Sigmoid colon (tissue), 7 donors: ENCODE data around the gene GTF2A1. TPM values are rescaled to one million over a fixed set of nuclear protein-coding genes. Genes with fewer than 3 reads are reported as not detected.

Experiments used
- DNase-seq: peaks from one replicate; pipeline ENCODE4 v3.0.0-alpha.2; 2019
- H3K27ac ChIP-seq, 4 donors: fragments of 200-600 bp; sonication (generic); one replicate each; pipeline ENCODE4 v1.5.1; 2016 to 2019; ENCODE audit warnings: mild to moderate bottlenecking in 1 of 4
- H3K27me3 ChIP-seq, 3 donors: fragments of 200-600 bp; sonication (generic); one replicate each; pipeline ENCODE4 v1.5.1; 2019; ENCODE audit warnings: mild to moderate bottlenecking in 1 of 3
- H3K36me3 ChIP-seq, 4 donors: fragments of 200-600 bp; sonication (generic); one replicate each; pipeline ENCODE4 v1.5.1; 2016 to 2019
- H3K4me1 ChIP-seq, 4 donors: fragments of 200-600 bp; sonication (generic); one replicate each; pipeline ENCODE4 v1.5.1; 2017 to 2019
- H3K4me3 ChIP-seq, 4 donors: fragments of 200-600 bp; sonication (generic); one replicate each; pipeline ENCODE4 v1.5.1; 2017 to 2019; ENCODE audit warnings: mild to moderate bottlenecking in 2 of 4, moderate library complexity in 1 of 4
- H3K9me3 ChIP-seq, 4 donors: fragments of 200-600 bp in 3 of 4; sonication (generic) in 3 of 4; one replicate each; pipeline versions ENCODE4 v1.5.1 to v1.6.1; 2013 to 2019
- CTCF ChIP-seq, 4 experiments: fragments of 450-650 bp in 3 of 4; fragments of 200-600 bp in 1 of 4; IDR thresholded peaks; one replicate each; pipeline ENCODE4 v1.5.1; 2016 to 2019; ENCODE audit warnings: antibody characterized with exemption in 4 of 4, mild to moderate bottlenecking in 3 of 4, moderate library complexity in 2 of 4
- EP300 ChIP-seq, 4 donors: sonication (generic); formaldehyde crosslinking; IDR thresholded peaks; one replicate each; pipeline ENCODE4 v1.6.1; 2017; ENCODE audit warnings: antibody characterized with exemption in 4 of 4
- POLR2A ChIP-seq, 2 donors: fragments of 450-650 bp; IDR thresholded peaks; one replicate each; pipeline ENCODE4 v1.6.1; 2016; ENCODE audit warnings: antibody characterized with exemption in 2 of 2, mild to moderate bottlenecking in 2 of 2, moderate library complexity in 2 of 2
- POLR2AphosphoS5 ChIP-seq, 4 donors: sonication (generic); formaldehyde crosslinking; IDR thresholded peaks; one replicate each; pipeline ENCODE4 v1.6.1; 2017; ENCODE audit warnings: antibody characterized with exemption in 4 of 4
- WGBS, 2 donors: extraction: QIAGEN DNeasy Blood & Tissue Kit; methylation state at CpG; one replicate each; pipeline ENCODE4 v1.1.7; 2013; 5-methylcytosine and 5-hydroxymethylcytosine counted together
- intact Hi-C: fragments of 100-400 bp; cut with DNase I; formaldehyde crosslinking; loops from one replicate; pipeline ENCODE4 v1.15.1; 2023
- polyA plus RNA-seq, 3 donors: library from polyadenylated mRNA; stranded (reverse); fragments of 200-250 nt; gene quantifications; one replicate each; pipeline ENCODE4 v1.2.3, GENCODE V29; 2013
- total RNA-seq, 4 donors: library from RNA; depleted of rRNA; stranded (reverse); fragments of >200 nt; gene quantifications; one replicate each; pipeline ENCODE4 v1.1.0, GENCODE V29; 2016
- donor health status: healthy with polysubstance abuse.
- donor health status: Bipolar disorder and iron deficiency.
- donor health status: healthy.

Gene GTF2A1
- total and polyA plus RNA-seq, 7 donors = 6.0 to 21.8 (median 14.7) TPM

- TF ChIP-seq POLR2A (IDR thresholded peaks at IDR 0.05) (no peak), EP300 (IDR thresholded peaks at IDR 0.05) (no peak), POLR2AphosphoS5 (IDR thresholded peaks at IDR 0.05) (no peak), CTCF (IDR thresholded peaks at IDR 0.05) (no peak)
- Histone ChIP-seq H3K4me1 (peaks cover 0 to 35% (median 24%) of the 10 kb centered on the region in 4 donors), H3K27me3 (no peaks in the 10 kb centered on the region), H3K9me3 (no peaks in the 10 kb centered on the region), H3K27ac (peak overlapping the region; percentile 30 to 61 (median 38)), H3K4me3 (peak overlapping the region in 2 of 4 donors; percentile 27 to 33), H3K36me3 (peaks cover 0 to 15% (median 0%) of the 10 kb centered on the region in 4 donors)
- intact Hi-C loops = no loop called here
- no peak for DNase-seq
Observed at GRCh38 chr14:81178063-81178462, 42.7 kb downstream of the GTF2A1 start.

GRCh38 chr14:81177225-81177624 is 43.5 kb downstream of the GTF2A1 start:
- peaks cover 0 to 30% (median 20%) of the 10 kb centered on the region in 4 donors for H3K4me1 ChIP-seq
- DNase-seq = no peak
- H3K9me3 ChIP-seq = no peaks in the 10 kb centered on the region
- WGBS, 2 donors = 67 to 85% methylated on average over 1 of the region's 1 CpG
- intact Hi-C loops = no loop called here
- H3K27me3 ChIP-seq = no peaks in the 10 kb centered on the region
- H3K27ac ChIP-seq = peak overlapping the region; percentile 30 to 61 (median 38)
- peak overlapping the region in 3 of 4 donors; percentile 8 to 33 (median 27) for H3K4me3 ChIP-seq
- H3K36me3 ChIP-seq = peaks cover 0 to 15% (median 0%) of the 10 kb centered on the region in 4 donors
- no peak for TF ChIP-seq EP300 (IDR thresholded peaks at IDR 0.05)
- TF ChIP-seq CTCF (IDR thresholded peaks at IDR 0.05) = no peak
- TF ChIP-seq POLR2AphosphoS5 (IDR thresholded peaks at IDR 0.05) = no peak
- TF ChIP-seq POLR2A (IDR thresholded peaks at IDR 0.05) = no peak

- no peaks in the 10 kb centered on the region for H3K27me3 ChIP-seq
- no peak overlapping the region for H3K4me3 ChIP-seq
- intact Hi-C loops = no loop called here
- H3K36me3 ChIP-seq = peaks cover 0 to 15% (median 0%) of the 10 kb centered on the region in 4 donors
- H3K4me1 ChIP-seq = peaks cover 0 to 21% (median 11%) of the 10 kb centered on the region in 4 donors
- WGBS, 2 donors = 90 to 92% methylated on average over 3 of the region's 3 CpGs
- no peaks in the 10 kb centered on the region for H3K9me3 ChIP-seq
- H3K27ac ChIP-seq = peak overlapping the region in 2 of 4 donors; percentile 39 to 61
- TF ChIP-seq EP300 (IDR thresholded peaks at IDR 0.05) (no peak), CTCF (IDR thresholded peaks at IDR 0.05) (no peak), POLR2A (IDR thresholded peaks at IDR 0.05) (no peak), POLR2AphosphoS5 (IDR thresholded peaks at IDR 0.05) (no peak)
- DNase-seq = peak; percentile 68
Observed at GRCh38 chr14:81176241-81176640, 44.5 kb downstream of the GTF2A1 start.

- Histone ChIP-seq H3K27ac (no peak overlapping the region), H3K36me3 (no peaks in the 10 kb centered on the region), H3K4me1 (peaks cover 0 to 30% (median 15%) of the 10 kb centered on the region in 4 donors), H3K27me3 (no peaks in the 10 kb centered on the region), H3K9me3 (no peaks in the 10 kb centered on the region), H3K4me3 (no peak overlapping the region)
- no peak for DNase-seq
- TF ChIP-seq POLR2AphosphoS5 (IDR thresholded peaks at IDR 0.05) (no peak), POLR2A (IDR thresholded peaks at IDR 0.05) (no peak), EP300 (IDR thresholded peaks at IDR 0.05) (no peak), CTCF (IDR thresholded peaks at IDR 0.05) (no peak)
- intact Hi-C loops = loop anchor here (5.0 kb wide), 1 partner anchor 221 kb away; no protein-coding TSS in a partner anchor
- 87 to 94% methylated on average over 3 of the region's 3 CpGs for WGBS, 2 donors
Observed at GRCh38 chr14:81172881-81173280, 47.9 kb downstream of the GTF2A1 start.

- H3K27ac ChIP-seq = no peak overlapping the region
- H3K4me1 ChIP-seq = peaks cover 0 to 26% (median 13%) of the 10 kb centered on the region in 4 donors
- TF ChIP-seq POLR2AphosphoS5 (IDR thresholded peaks at IDR 0.05) (no peak), CTCF (IDR thresholded peaks at IDR 0.05) (no peak), POLR2A (IDR thresholded peaks at IDR 0.05) (no peak), EP300 (IDR thresholded peaks at IDR 0.05) (no peak)
- no peak for DNase-seq
- H3K36me3 ChIP-seq = no peaks in the 10 kb centered on the region
- WGBS, 2 donors = 44 to 81% methylated on average over 2 of the region's 2 CpGs
- H3K9me3 ChIP-seq = no peaks in the 10 kb centered on the region
- no peak overlapping the region for H3K4me3 ChIP-seq
- no peaks in the 10 kb centered on the region for H3K27me3 ChIP-seq
- intact Hi-C loops = loop anchor here (5.0 kb wide), 1 partner anchor 220 kb away; no protein-coding TSS in a partner anchor
Observed at GRCh38 chr14:81172353-81172752, 48.4 kb downstream of the GTF2A1 start.
